Ammon's horn (tissue), 1 donor: ENCODE measurements around the gene SNRPB.
A peak's percentile ranks its signal among the peaks of the same experiment; 100 is the strongest.

ENCODE experiments used
- DNase-seq: peaks from one replicate; pipeline ENCODE4 v3.0.0-alpha.2; 2016; ENCODE audit warnings: low spot score

Gene SNRPB

DNA sequence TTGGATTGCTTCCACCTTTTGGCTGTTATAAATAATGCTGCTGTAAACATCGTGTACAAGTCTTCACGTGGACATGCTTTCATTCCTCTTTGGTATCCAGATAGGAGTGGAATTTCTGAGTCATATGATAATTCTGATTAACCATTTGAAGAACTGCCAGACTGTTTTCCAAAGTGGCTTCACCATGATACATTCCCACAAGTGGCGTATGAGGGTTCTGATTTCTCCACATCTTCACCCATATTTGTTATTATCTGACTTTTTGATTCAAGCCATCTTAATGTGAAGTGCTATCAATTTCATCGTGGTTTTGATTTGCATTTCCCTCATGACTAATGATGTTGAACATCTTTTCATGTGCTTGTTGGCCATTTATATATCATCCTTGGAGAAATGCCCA, 2.9 kb upstream of the SNRPB start:
- DNase-seq: no peak

DNA sequence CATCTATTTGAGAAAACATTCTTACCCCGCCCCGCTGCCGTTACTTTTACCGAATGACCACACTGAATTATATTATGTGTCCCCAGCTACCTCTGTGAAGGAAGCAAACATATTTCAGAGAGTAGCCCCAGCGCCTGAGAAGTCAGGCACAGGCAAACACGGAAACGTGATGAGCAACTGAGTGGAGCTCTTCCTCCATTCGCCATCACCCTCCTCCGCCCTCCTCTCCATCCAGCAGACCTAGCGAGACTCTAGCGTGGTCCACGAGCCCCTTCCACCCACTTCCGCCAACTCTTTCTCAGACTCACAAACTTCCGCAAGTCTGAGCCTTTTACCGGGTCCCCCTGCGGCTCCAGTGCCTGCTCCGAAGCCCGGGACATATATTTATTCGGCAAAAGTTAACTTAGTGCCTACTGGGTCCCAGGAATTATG, 582 bp downstream of the SNRPB start:
- DNase-seq: peak; percentile 60

DNA sequence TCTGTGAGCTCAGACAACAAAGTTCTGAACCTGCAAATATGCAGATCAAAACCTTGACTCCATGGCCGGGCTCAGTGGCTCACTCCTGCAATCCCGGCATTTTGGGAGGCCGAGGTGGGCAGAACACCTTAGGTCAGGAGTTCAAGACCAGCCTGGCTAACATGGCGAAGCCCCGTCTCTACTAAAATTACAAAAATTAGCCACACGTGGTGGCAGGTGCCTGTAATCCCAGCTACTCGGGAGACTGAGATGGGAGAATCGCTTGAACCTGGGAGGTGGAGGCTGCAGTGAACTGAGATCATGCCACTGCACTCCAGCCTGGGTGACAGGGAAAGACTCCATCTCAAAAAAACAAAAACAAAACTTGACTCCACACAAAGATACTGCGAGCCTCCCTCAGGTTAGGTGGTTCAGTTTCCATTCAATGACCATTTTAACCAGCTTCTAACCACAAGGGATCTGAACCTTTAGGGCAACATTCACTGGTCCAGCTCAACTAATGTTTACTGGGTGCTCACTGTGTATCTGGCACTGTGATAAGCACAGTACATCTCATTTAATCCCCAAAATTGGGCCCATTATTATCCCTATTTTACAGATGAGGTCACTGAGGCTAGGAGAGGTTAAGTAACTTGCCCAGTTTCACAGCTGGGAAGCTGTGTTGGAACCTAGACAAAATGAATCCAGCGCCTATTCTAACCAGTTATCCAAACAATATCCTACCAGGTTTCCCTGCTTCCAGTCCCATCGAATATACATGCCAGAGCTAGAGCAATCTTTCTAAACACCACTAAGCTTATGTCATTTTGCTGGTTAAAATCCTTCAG, 1.8 kb downstream of the SNRPB start:
- no peak for DNase-seq

DNA sequence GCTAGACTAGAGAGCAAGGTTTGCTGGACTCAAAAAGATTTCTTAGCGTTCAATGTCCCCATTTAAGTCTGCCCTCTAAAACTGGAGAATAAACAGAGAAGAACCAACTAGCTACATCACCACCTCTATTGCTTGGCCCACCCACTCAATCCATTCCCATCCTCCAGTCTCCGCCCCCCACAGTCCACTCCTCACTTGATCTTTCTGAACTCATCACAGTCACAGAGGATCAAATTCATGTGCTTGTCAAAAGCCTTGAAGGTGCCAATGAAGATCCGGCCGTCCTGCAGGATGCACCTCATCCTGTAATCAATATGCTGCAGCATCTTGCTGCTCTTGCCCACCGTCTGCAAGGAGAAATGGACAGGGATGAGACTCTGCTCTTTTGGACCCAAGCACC, 3.2 kb downstream of the SNRPB start:
- DNase-seq: no peak

DNA sequence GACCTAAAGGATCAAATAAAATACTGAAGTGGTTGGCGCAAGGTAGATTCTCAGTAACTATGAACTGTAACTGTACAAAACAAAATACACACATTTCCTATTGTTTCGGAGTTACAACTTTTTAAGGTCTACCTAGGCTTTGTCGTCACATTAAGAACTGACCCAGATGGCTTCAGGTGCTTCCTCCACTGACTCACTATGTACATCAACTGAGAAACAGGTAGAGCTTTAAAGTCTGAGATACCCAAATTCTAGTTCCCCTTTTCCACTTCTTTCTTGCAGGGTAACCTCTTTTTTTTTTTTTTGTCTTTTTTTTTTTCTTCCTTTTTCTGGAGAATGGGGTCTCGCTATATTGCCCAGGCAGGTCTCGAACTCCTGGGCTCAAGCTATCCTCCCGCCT, 5.5 kb downstream of the SNRPB start:
- DNase-seq: no peak

DNA sequence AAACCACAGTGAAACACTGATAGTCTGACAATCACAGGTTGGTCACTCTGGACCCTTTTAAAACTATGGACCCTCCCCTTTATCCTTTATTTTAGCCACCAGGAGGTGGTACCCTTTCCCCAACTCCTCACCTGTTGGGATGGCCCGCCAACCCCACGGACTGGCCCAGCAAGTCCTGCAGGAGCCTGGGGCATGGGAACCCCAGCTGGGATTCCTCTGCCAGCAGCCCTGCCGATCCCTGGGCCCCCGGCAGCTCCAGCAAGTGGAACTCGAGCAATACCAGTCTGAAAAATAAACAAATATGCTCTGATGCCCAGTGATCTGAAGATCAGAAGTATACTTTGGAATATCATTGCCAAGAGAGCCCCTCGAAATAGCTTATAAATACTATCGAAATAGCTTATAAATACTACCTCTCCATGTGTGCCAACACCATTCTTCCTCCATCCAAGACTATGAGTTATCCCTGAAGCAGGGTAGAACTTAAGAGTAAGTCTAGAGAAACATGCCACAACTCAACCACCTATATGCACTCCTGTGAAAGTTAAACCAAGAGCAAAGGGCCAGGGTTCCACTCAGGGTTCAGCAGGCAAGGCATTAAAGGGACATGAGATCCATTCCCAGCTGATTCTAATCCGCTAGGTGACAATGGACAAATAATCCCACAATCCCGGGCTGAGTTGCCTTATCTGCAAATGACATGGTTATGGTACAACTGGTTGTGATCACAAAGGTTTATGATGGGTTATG, 6.8 kb downstream of the SNRPB start:
- no peak for DNase-seq

DNA sequence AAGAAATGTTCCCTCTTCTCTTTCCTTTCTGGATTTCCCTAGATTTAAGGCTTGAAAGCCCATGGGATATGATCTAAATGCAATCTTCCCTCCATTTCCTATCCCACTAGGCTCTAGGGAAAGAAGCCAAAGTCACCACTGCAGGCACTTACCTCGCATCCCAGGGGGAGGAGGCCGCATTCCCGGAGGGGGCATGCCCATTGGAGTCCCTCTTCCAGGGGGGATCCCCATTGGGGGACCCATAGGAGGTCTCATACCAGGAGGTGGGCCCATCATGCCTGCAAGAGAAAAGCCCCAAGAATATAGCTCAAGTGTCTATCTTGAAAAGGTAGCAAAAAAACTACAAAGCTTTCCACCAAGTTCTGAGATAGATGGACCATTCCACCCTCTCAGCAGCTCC, 8.1 kb downstream of the SNRPB start:
- no peak for DNase-seq

DNA sequence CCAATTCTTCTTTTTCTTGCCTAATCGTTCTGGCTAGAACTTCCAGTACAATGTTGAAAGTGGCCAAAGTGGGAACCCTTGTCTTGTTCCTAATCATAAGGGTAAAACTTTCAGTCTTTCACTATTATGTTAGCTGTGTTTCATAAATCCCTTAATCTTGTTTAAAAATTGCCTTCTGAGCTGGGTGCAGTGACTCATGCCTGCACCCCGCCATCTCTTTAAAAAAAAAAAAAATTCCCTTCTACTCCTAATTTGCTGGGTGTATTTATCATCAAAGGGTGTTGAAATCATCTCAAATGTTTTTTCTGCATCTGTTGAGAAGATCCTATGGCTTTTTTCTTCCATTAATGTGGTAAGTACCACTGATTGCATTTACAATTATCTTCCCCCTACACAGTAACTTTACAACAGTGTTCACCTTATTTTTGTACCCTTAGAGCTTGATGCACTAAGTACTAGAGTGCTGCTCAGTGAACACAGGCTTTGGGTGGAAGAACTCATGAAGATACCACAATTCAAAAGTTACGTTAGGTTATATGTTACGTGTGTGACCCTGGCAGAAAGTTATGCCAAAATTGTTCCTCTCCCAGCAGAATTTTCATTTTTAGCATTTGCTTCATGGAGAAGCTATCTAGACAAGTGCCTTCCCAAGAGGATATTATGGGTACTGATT, 9.7 kb downstream of the SNRPB start:
- DNase-seq: no peak

DNA sequence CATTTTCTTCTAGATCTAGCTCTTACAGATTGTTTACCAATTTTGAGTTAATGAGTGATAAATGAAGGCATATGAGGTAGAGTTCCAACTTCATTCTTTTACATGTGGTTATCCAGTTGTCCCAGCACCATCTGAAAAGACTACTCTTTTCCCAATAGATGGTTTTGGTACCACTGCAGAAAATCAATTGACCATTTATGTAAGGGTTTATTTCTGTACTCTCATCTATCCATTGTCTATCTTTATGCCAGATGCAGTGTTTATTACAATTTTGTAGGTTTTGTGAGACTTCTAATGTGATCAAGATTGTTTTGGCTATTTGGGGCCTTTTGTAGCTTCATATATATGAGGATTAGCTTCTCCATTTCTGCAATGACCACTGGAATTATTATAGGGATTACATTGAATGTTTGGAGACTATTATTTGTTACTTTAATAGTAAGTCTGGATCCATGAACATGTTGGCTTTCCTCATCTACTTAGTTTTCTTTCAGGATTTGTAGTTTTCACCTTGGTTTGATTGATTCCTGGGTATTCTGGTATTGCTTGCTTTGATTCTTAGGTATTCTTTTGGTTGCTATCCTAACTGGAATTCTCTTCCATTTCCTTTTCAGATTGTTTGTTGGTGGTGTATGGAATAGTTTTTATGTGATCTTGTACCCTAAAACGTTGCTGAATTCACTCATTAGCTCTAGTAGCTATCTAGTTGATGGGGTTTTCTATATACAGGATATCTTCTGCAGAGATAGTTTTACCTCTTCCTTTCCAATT, 10.4 kb downstream of the SNRPB start:
- no peak for DNase-seq

DNA sequence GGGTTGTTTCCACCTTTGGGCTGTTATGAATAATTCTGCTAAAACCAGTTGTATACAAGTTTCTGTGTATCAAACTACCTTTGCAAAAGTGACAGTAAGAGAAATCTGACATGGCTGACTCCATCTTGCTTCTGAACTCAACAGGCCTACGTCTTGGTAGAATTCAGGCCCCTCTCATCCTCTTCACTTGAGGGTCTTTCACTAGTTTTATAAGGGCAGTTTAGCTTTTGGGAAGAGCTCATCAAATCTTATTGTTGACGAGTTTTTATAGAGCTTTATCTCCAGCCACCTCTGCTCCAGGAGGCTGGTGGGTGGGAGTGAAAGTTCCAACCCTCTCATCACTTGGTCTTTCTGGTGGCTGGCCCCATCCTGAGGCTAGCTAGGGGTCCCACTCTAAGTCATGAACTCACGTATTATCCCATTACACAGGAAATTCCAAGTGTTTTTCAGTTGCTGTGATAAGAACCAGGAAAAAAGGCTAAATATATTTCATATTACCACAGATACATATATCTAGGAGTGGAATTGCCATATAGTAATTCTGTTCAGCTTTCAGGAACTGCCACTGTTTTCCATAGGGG, 11.6 kb downstream of the SNRPB start:
- no peak for DNase-seq

DNA sequence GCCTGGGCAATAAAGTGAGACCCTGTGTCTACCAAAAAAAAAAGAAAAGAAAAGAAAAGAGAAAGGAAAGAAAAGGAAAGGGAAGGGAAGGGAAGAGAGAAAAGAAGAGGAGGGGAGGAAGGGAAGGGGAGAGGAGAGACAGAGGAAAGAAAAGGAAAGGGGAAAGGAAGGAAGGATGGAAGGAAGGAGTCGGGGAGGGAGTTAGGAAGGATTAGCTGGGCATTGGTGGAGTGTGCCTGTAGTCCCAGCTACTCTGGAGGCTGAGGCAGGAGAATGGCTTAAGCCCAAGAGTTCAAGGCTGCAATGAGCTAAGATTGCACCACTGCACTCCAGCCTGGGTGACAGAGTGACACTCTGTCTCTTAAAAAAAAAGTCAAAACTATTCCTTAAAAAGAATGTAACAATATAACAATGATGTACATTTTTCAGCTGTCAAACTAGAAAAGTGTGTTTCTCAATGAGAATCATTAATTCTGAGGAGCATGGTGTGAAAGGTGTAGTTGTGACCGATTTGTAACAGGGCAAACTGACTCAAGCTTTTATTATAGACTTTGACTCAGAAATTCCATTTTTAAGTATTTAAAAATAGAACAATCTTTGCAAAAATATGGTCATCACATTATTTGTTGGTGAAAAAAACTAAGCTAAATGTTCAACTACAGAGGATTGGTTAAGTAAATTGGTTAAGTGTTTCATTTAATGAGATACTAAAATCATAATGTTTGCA, 14.7 kb downstream of the SNRPB start:
- no peak for DNase-seq

DNA sequence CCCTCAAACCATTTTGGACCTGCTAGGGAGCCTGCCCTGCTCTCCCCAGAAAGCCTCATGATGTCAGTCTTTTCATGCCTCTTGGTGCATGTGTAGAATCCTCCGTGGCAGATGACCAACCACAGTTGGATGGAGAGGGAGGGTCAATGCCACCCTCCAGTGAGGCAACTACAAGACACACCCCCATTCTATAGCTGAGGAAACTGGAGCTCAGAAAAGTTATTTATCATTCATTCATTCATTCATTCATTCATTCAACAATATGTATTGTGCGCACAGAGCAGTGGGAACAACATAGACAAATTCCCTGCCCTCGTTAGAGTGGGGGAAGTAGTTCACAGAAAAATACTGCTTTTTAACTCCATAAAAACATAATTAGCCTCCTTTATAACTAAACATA, 16.8 kb downstream of the SNRPB start:
- no peak for DNase-seq

DNA sequence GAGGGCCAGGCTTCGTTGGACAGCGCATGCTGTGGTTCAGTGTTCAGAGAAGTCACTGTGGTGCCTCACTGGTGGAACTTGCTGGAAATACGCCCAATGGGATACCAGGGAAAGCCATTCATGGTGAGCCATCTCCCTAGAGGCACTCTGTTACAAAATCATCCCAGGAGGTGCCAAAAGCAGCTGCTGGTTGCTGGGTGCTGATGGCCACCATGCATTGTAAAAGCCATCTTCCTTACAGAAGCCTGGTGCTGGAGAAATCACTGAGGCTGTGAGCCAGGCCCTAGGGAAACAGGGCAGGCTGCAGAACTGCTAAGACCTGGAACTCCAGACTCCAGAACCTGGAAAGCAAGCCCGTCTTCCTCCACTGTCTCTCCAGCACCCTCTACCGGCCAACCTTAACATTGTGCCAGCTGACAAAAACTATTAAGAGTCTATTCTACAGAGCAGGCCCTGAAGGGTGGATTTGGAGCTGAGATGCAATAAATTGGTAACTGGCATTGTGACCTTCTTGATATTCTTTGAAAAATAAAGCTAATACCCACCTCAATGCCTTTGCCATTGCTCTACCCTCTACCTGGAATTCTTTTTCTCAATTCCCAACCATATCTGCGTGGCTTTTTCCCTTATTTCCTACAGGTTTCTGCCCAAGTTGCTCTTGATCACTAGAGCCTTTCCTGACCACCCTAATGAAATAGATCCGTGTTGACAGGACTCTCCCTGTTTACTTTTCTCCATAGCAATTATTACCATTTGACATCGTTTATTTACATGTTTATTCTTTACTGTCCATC, 18.5 kb downstream of the SNRPB start:
- DNase-seq: peak; percentile 88

DNA sequence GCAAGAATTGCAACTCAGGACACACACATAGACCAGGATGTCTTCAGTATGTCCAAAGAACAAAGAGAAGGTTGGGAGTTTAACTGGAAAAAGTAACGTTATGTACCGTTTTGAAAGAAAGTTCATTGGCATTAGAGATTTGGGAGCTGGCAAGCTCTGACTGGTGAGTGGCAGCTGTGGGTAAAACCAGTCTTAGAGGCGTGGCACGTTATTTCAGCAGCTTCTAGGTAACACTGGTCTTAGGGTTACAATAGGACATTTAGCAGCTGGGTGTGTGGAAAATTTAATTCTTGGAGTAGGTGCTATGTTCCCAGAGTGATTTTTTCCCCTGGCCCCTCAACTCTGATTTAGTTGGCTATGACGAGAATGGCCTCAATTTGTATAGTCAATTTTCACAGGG, 19.2 kb downstream of the SNRPB start:
- DNase-seq: no peak

DNA sequence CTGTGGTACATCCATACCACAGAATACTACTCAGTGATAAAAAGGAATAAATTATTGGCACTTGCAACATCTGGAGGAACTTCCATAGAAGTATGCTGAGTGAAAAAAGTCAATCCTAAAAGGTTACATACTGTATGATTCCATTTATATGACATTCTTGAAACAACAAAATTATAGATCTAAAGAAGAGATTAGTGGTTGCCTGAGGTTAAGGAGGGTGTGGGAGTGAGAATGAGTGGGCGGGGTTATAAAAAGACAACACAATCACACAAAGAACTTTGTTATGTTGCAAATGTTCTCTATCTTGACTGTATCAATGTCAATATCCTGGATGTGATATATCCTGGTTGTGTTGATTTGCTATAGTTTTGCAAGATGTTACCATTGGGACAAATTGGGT, 21.2 kb downstream of the SNRPB start:
- DNase-seq: no peak

DNA sequence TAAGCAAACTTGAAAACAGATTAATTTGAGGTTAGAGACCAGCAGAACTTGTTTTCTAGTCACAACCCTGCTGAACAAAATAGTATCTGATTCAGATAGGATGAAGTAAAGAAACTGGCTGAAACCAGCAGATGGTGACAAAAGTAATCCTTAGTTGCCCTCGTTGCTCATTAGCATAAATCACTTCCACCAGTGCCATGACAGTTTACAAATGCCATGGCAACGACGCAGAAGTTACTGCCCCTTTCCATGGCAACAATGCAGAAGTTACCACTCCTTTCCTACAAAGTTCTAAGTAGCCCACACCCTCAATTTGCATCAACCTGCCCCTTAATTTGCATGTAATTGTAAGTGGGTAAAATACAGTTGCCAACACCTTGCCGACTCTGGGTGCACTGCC, 23.7 kb downstream of the SNRPB start:
- no peak for DNase-seq

DNA sequence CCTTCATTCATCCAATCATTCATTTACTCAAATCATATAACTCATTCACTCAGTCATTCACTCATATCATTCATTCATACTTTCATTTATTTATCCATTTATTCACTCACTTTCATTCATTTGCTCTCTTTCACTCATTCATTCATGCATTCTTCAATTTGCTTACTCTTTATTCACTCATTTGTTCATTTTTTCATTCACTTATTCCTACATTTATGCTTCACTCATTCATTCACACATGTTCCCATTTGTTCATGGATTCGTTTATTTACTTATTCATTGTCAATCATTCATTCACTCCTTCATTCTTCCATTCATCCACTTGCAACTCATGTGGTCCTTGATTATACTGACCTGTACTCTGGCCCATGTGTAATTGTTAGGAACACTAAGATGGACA, 39.4 kb downstream of the SNRPB start:
- DNase-seq: no peak

DNA sequence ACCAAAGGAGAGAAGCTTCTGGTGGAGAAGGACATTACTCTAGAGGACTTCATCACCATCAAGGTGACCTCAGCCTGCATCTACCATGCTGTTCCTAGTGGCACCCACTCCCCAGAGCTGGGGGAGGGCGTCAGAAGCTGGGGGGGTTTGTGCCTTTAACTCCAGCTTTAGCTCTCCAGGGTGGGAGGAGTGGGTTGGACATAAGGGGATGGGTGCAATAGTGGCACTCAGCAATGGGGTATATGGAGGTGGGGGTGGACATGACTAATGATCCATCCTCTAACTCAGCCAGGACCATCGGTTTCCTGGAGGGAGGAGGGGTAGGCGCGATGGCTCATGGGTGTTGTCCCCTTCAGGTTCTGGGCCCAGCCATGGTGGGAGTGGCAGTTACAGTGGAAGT, 40.1 kb downstream of the SNRPB start:
- DNase-seq: no peak

DNA sequence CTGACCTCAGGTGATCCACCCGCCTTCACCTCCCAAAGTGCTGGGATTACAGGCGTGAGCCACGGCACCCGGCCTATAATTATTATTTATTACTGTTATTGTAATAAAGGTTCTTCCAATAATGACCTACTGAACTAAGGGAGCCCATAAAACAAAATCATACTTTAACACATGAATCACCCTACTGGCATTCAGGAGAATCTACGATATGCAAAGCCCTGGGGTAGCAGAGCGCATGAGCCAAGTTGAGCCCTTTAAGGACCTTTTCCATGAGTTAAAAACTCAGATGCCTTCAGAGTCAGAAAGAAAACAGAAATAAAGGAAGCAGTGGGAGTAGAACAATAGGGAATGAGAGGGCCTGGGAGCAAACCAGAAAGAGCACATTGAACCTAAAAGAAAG, 41.5 kb downstream of the SNRPB start:
- DNase-seq: no peak

DNA sequence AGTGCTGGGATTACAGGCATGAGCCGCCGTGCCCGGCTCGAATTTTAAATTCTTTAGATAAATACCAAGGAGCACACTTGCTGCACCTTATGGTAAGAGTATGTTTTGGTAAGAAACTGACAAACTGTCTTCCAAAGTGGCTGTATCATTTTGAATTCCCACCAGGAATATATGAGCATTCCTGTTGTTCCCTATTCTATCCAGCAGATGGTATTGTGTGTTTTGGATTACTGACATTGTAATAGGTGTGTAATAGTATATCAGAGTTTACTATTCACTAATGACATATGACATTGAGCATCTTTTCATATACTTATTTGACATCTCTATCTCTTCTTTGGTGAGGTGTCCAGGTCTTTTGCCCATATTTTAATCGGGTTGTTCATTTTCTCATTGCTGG, 49.3 kb downstream of the SNRPB start:
- DNase-seq: no peak
